Uterus (tissue), 2 donors: ENCODE data around the gene USP21.

Source experiments
- CTCF ChIP-seq, 4 experiments: fragments of 200-600 bp in 2 of 4; fragments of 450-650 bp in 2 of 4; sonication (generic) in 2 of 4; IDR thresholded peaks; one replicate each; pipeline ENCODE4 v1.5.1; 2016 to 2019; ENCODE audit warnings: antibody characterized with exemption in 4 of 4, mild to moderate bottlenecking in 2 of 4, moderate library complexity in 1 of 4
- POLR2A ChIP-seq, 2 donors: fragments of 450-650 bp; IDR thresholded peaks; one replicate each; pipeline ENCODE4 v1.6.1; 2016; ENCODE audit warnings: antibody characterized with exemption in 2 of 2, mild to moderate bottlenecking in 1 of 2, moderate library complexity in 1 of 2

DNA sequence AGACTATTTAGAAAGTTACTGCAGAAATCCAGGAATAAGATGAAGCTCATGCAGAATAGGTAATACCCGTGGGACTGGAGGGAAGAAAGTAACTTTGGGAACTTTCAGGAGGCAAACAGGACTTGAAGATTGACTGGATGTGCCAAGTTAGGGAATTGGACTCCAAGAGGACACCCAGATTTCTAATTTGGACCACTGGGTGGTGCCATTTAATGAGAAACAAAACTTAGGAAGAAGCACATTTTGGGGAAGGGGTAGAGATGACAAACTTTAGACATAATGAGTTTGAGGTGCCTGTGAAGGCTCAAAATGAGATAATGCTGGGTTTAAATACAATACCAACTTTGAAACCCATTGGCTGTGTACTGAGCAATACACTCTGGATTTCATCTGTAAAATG lies 21.3 kb downstream of the USP21 start:
- TF ChIP-seq CTCF (IDR thresholded peaks at IDR 0.05) (peak in 1 of 4 experiments; percentile 12), POLR2A (IDR thresholded peaks at IDR 0.05) (no peak)
